ENCODE measurements around the gene RHOV.

The RHOV gene, protein sequence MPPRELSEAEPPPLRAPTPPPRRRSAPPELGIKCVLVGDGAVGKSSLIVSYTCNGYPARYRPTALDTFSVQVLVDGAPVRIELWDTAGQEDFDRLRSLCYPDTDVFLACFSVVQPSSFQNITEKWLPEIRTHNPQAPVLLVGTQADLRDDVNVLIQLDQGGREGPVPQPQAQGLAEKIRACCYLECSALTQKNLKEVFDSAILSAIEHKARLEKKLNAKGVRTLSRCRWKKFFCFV

DNA sequence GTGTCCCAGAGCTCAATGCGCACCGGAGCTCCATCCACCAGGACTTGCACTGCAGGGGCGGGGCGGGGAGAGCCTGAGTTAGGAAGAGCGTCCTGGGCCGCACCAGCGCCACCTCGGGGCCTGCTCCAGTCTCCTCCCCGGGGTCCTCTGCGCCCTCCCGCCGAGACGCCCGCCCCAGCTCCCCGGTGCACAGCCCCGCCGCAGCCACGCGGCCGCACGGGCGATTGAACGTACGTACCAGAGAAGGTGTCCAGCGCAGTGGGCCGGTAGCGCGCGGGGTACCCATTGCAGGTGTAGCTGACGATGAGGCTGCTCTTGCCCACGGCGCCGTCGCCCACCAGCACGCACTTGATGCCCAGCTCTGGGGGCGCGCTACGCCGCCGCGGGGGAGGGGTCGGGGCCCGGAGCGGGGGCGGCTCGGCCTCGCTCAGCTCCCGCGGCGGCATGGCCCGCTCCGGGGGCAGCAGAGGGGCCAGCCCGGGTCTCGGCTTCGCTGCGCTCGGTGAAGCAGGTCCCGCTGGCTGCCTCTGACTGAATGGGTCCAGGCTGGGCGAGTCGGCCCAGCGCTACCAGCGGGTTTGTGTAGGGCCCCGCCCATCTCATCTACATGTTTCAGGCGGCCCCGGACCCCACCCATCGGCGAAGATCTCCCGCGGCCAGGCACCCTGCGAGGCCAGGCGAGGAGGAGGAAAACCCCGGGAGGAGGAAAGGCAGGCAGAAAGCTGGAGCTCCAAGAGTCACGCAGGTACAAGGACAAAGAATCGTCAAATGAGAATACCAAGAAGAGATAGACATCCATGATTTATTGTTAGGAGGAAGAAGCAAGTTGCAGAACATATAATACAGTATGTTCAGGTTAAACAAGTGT lies at the start of gene RHOV:
RHOV (minus strand) TSS at position 541 of the 868 bp plus-strand sequence; CDS start at position 446, 95 bp downstream.
- peak in 24 of 51 donors; percentile 3 to 41 (median 12) for DNase-seq

- no peak for DNase-seq
These were observed 49.5 kb upstream of the RHOV start for GRCh38 chr15:40923551-40923950.

DNA sequence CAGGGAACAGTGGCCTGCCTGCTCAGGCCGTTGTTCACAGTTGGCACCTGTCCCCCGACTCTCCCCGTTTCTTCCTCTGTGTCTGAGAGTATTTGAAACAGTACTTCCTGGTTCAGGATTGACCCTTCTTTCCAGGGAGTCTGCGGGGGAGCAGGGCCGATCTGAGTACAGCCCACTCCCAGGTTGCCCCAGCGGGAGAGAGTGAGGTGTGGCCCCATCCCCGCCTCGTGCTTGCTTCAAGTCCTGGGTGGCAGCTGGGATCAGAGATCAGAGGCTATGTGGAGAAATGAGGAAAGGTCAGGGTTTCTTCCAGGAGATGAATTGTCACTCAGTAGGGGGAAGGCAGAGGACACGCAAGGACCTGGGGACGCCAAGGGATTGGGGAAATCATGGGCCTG lies 48.6 kb upstream of the RHOV start:
- no peak for DNase-seq

DNA sequence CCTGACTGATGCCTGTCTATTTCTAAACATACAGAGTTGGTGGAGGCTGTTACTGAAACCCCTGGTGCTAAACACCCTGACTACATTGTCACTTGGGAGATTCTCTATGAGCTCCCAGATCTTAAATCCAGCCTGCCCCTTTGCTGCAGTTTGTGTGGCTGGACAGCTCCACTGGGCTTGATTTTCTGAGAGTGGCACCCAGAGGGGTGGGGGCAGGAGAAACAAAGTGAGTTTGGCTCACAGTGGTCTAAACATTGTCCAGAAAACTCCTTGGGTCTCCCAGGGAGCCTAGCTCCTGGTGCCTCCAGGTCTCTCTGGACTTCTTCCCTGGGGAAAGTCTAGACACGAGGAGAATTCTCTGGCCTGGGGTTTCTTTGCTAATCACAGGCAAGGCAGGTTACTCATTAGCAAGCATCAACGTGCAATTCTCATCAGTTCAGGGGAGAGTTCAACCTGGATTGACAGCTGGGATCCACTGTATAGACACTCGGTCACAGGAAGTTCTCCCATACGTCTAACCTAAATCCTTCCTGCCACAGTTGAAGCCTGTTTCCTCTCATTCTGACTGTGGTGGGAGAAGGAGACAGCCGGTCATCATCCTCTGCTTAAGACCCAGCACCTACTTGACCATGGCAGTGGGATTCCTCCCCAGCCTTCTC lies 48.0 kb upstream of the RHOV start:
- DNase-seq = no peak

GRCh38 chr15:40918799-40919392 lies 44.9 kb upstream of the RHOV start:
- DNase-seq = no peak

DNA sequence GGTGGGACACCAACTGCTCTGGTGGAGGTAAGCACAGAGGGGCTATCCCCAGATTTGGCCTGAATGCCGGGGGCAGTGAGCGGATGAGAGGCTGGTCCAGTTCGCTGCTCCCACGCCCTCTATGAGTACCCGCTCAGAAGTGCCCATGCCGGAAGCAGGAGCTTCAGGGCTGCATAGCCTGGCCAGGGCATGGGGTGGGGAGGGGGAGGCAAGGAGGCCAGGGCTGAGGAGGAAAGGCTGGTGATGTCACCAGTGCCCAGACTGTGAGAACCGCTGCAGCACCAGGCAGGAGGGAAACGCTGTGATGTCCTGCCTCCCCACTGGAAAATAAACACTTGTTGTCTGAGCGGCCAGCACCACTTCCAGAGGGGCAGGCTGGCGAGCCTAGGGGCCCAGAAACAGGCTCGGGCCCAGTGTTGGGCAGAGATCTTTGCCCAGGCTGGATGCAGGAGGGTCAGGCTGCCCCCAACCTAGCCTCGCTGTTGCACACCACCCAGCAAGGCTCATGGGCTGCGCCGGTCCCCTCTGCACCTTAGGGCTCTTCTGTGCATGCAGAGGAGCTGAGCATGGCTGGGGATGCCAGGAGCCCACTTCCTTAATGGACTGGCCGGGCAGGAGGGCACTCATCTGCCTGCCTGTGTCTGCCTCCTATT lies 44.2 kb upstream of the RHOV start:
- DNase-seq = no peak

GRCh38 chr15:40917585-40917984 lies 43.6 kb upstream of the RHOV start:
- DNase-seq = no peak

DNA sequence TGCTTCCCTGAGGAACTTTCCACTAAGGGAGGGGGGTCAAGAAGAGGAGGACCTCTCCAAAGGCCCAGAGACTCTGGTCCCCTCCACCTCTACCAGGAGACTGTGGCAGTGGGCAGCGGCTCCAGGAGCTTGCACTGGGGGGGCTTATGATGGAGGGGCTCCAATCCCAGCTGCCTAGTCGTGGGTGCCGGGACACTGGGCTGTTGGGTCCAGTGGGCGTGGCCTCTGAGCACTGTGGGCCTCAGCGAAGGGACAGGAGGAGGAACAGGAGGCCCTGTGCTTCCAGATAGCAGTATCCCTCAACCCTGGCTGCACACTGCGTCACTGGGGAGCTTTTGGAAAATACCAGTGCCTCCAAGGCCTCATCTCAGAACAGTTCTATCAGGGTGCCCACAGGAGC lies 41.6 kb upstream of the RHOV start:
- DNase-seq = no peak

DNA sequence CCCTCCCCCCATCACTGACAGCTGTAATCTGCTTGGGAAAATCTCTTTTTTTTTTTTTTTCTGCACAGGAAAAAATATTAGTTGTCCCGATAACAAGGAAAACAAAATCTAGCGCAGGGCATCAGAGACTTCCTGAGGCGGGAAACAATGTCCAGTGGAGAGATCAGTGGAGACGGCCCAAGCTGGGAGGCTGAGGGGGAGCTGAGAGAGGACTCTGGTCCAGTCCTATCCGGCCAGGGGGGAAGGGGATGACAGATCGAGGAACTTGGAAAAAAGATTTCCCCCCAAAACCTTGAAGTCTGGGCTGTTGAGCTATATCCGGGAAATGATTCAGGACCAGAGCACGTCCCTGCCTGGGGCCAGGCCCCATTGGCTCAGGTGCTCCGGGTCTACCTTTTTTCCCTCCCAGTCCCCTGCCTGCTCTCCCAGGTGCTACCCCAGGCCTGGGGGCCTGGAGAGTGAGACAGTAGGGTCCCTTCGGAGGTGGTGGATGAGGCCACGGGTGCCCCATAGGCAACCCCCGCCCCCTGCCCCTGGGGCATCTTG lies 41.2 kb upstream of the RHOV start:
- no peak for DNase-seq

GRCh38 chr15:40914486-40914885 lies 40.5 kb upstream of the RHOV start:
- DNase-seq = no peak

GRCh38 chr15:40914013-40914412 lies 40.0 kb upstream of the RHOV start:
- DNase-seq = no peak

- DNase-seq = no peak
These were observed 38.4 kb upstream of the RHOV start for GRCh38 chr15:40912478-40912877.

DNA sequence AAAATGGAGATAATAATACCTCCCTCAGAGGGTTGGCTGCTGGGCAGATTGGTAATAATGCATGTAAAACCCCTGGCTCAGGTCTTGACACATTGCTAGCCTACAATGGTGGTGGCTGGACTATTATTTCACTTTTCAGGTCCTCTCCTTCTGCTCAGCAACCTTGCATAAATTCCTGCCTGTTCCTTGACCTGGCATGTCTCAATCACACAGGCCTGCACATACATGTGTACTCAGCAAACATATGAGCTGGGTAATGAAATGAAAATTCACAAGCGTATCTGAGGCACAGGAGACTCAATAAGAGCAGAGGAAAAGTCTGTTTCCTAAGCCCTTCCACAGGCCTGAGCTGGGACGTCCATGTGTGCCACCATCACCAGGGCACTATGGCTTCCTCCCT lies 37.7 kb upstream of the RHOV start:
- DNase-seq = no peak

GRCh38 chr15:40911141-40911540 lies 37.1 kb upstream of the RHOV start:
- no peak for DNase-seq

GRCh38 chr15:40909662-40910630 lies 35.9 kb upstream of the RHOV start:
- DNase-seq = peak in 1 of 51 donors; percentile 15

DNA sequence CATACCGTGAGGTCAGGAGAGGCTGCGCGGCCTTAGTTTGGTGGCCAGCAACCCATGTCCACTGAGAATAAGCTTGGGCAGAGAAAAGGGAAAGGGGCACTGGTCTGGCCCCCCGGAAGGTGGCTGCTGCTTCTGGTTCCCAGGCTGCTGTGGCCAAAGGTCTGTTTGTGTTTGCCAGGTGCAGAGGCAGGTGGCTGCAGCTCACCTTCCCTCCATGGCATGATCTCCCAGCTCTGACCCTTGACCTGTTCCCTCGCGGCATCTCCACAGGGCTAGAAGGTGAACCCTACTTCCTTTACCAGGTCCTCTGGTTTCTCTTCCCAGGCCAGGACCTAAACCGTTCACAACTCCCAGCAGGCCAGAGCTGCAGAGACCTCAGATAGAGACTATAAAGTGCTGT lies 34.1 kb upstream of the RHOV start:
- DNase-seq = no peak

GRCh38 chr15:40906991-40907802 lies 33.2 kb upstream of the RHOV start:
- DNase-seq = peak in 27 of 51 donors; percentile 12 to 62 (median 34)

DNA sequence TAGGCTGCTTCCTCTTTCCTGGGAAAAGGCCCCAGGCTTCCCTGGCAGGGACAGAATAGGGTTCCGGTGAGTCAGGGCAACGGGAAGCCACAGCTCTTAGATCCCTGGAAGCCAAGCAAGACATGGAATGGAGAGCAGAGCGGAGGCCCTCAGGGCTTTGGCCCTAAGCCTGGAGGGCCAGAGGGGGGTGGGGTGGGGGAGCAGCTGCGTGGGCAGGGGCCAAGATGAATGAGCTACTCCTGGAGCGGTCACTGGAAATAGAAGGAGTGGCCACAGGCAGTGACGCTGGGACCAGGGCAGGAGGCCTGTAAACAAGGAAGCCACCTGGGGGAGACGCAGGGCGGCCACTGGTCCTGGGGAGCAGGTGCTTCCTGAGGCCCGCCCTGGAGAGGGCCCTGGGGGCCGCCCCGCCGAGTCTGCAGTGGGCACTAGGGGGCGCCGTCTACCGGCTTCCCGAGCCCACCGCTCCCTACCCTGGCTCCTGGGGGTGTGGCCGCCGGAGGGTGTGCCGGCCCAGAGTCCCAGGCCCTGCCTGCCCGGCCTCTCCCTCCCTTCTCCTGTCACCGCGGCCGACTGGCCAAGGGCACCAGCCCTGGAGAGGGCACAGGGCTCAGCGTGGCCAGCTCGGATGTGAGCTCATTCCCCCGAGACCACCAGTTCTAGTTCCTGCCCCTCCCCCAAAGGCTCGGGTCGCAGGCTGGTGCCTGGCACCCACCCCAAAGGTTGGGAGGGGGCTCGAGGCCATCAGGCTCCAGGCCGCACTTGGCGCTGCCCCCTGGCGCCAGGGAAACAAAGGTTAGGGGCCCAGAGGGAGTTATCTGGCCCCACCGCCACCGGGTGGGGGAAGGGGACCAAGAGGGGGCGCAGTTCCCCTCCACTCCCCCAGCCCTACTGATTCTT lies 32.3 kb upstream of the RHOV start:
- DNase-seq = peak in 45 of 51 donors; percentile 24 to 81 (median 59)

Data from hypothalamus (tissue), 51 donors.